Ishikawa (cell line): ENCODE results near the gene CAMK4.

Experiments used
- CEBPB ChIP-seq: IDR thresholded peaks from 2 replicates; pipeline ENCODE4 v1.6.1; 2012
- CREB1 ChIP-seq: IDR thresholded peaks from 2 replicates; pipeline ENCODE4 v1.6.1; 2012; ENCODE audit warnings: low read depth
- EGR1 ChIP-seq: IDR thresholded peaks from 2 replicates; pipeline ENCODE4 v1.6.1; 2012
- EP300 ChIP-seq: IDR thresholded peaks from 2 replicates; pipeline ENCODE4 v1.6.1; 2012; ENCODE audit warnings: borderline replicate concordance
- FOXM1 ChIP-seq: IDR thresholded peaks from 2 replicates; pipeline ENCODE4 v1.6.1; 2012; ENCODE audit warnings: low read depth, borderline replicate concordance
- NFIC ChIP-seq: IDR thresholded peaks from 2 replicates; pipeline ENCODE4 v1.6.1; 2012
- RAD21 ChIP-seq: IDR thresholded peaks from 2 replicates; pipeline ENCODE4 v1.6.1; 2012; ENCODE audit warnings: low read depth
- TAF1 ChIP-seq: IDR thresholded peaks from 2 replicates; pipeline ENCODE4 v1.6.1; 2012; ENCODE audit warnings: low read depth, mild to moderate bottlenecking
- TCF12 ChIP-seq: IDR thresholded peaks from 2 replicates; pipeline ENCODE4 v1.6.1; 2012; ENCODE audit warnings: low read depth
- TEAD4 ChIP-seq: IDR thresholded peaks from 2 replicates; pipeline ENCODE4 v1.6.1; 2012
- YY1 ChIP-seq: IDR thresholded peaks from 2 replicates; pipeline ENCODE4 v1.6.1; 2012; ENCODE audit warnings: low read depth
- ZBTB7A ChIP-seq: IDR thresholded peaks from 2 replicates; pipeline ENCODE4 v1.6.1; 2012; ENCODE audit warnings: low read depth
- TF ChIP-seq, protein P1 (sequence below): IDR thresholded peaks from 2 replicates; pipeline ENCODE4 v1.6.1; 2012
- TF ChIP-seq, protein P2 (sequence below): IDR thresholded peaks from 2 replicates; pipeline ENCODE4 v1.6.1; 2012
- TF ChIP-seq, protein P3 (sequence below): IDR thresholded peaks from 2 replicates; pipeline ENCODE4 v1.6.1; 2012; ENCODE audit warnings: low read depth, mild to moderate bottlenecking

Gene CAMK4

DNA sequence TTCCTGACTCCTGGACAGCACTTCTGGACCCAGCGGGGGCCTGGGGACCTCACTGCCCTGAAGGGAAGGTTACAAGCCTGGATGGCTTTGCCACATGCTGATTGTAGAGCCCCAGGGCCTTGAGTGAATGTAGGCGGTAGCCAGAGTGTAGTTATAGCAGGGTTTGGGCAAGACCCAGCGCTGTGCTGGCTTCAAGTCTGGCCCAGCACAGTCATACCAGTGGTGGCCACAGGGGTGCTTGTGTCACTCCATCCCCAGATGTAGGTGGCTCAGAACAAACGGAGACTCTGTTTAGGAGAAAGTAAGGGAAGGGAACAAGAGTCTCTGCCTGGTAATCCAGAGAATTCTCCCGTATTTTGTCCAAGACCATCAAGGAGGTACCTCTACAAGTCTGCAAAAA is 203.6 kb downstream of the CAMK4 start:
- TF ChIP-seq, protein P1, sequence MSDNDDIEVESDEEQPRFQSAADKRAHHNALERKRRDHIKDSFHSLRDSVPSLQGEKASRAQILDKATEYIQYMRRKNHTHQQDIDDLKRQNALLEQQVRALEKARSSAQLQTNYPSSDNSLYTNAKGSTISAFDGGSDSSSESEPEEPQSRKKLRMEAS = no peak
- TF ChIP-seq EP300 = no peak
- TF ChIP-seq ZBTB7A = no peak
- TF ChIP-seq, protein P2, sequence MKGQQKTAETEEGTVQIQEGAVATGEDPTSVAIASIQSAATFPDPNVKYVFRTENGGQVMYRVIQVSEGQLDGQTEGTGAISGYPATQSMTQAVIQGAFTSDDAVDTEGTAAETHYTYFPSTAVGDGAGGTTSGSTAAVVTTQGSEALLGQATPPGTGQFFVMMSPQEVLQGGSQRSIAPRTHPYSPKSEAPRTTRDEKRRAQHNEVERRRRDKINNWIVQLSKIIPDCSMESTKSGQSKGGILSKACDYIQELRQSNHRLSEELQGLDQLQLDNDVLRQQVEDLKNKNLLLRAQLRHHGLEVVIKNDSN = no peak
- TF ChIP-seq RAD21 = no peak
- no peak for TF ChIP-seq FOXM1
- no peak for TF ChIP-seq YY1
- TF ChIP-seq TAF1 = no peak
- TF ChIP-seq CEBPB = no peak
- no peak for TF ChIP-seq TEAD4
- TF ChIP-seq TCF12 = no peak
- TF ChIP-seq CREB1 = no peak
- TF ChIP-seq, protein P3, sequence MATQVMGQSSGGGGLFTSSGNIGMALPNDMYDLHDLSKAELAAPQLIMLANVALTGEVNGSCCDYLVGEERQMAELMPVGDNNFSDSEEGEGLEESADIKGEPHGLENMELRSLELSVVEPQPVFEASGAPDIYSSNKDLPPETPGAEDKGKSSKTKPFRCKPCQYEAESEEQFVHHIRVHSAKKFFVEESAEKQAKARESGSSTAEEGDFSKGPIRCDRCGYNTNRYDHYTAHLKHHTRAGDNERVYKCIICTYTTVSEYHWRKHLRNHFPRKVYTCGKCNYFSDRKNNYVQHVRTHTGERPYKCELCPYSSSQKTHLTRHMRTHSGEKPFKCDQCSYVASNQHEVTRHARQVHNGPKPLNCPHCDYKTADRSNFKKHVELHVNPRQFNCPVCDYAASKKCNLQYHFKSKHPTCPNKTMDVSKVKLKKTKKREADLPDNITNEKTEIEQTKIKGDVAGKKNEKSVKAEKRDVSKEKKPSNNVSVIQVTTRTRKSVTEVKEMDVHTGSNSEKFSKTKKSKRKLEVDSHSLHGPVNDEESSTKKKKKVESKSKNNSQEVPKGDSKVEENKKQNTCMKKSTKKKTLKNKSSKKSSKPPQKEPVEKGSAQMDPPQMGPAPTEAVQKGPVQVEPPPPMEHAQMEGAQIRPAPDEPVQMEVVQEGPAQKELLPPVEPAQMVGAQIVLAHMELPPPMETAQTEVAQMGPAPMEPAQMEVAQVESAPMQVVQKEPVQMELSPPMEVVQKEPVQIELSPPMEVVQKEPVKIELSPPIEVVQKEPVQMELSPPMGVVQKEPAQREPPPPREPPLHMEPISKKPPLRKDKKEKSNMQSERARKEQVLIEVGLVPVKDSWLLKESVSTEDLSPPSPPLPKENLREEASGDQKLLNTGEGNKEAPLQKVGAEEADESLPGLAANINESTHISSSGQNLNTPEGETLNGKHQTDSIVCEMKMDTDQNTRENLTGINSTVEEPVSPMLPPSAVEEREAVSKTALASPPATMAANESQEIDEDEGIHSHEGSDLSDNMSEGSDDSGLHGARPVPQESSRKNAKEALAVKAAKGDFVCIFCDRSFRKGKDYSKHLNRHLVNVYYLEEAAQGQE = no peak
- no peak for TF ChIP-seq NFIC
- TF ChIP-seq EGR1 = no peak

DNA sequence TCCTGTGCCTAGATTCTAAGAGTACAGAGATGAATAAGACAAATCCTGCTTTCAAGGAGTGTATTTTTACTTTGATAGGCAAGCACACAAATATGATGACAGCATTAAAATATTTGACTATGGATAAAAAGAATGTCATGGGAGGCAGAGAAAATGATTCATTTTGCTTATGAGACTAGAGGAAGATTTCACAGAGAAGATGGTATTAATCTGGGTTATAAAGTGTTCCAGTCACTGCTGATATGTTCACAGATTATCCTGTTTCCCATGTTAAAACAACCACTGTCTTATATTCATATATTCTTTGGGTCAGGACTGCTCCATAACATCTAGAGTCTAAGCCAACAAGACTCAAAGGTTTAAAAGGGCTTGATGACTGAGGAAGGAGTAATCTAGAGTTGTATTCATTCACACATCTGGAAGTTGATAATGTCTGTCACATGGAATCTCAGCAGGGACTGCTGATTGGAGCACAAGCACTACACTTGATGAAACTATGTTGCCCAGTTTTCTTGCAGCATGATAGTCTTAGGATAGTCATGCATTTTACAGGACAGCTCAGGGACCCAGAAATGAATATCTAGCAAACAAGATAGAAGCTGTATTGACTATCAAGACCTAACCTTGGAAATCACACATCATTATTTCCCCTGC is 208.8 kb downstream of the CAMK4 start:
- TF ChIP-seq YY1 (no peak), FOXM1 (no peak), TAF1 (no peak), TCF12 (no peak), TEAD4 (no peak), ZBTB7A (no peak), NFIC (no peak)
- TF ChIP-seq, protein P1 = no peak
- TF ChIP-seq, protein P3 = no peak
- TF ChIP-seq, protein P2 = no peak

DNA sequence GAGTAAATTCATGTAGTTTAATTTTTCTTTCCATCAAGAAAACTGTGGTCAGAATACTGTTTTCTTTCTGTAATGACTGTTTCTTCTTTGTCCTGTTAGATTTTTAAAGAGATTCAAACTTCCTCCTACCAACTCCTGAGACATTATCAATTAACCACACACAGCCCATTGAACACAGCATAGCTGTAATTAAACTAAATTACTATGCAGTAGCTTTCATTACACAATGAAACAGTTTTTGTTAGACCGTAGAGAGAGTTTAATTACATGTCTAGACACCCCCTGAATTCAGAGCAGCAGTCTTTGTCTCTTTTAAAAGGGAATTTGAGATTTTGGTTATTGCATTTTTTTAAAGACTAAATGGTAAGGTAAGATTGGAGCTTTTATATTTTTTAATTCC is 210.6 kb downstream of the CAMK4 start:
- TF ChIP-seq EP300 = no peak
- TF ChIP-seq, protein P2 = no peak
- TF ChIP-seq NFIC = no peak
- TF ChIP-seq FOXM1 = no peak
- TF ChIP-seq EGR1 = no peak
- TF ChIP-seq CEBPB = no peak
- no peak for TF ChIP-seq TAF1
- TF ChIP-seq, protein P1 = no peak
- no peak for TF ChIP-seq YY1
- TF ChIP-seq CREB1 = no peak
- TF ChIP-seq, protein P3 = no peak
- no peak for TF ChIP-seq RAD21
- no peak for TF ChIP-seq TEAD4
- no peak for TF ChIP-seq TCF12
- no peak for TF ChIP-seq ZBTB7A

DNA sequence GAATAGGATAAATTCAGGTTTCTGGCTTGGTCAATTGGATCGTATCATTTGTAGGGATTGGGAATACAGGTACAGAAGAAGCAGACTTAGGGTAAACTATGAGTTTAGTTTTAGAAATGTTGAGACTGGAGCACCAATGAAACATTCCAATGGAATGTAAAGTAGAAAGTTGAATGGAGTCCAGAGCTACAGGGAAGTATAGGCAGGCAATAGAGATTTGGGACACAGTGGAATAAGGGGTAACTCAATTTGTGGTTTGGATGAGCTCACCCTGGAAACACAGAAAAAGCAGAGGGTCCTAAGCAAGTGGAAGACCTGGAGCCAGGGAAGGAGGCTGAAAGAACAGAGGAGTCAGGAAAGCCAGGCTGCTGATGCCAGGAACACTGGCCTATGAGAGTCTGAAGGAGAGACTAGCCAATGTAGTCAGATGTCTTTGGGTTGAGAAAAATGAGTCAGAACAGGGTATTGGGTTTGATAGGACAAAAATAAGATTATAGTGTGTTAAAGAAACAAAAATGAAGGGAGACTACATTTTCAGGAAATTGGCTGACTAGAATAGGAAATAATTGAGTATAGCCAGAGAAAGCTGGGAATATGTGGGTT is 215.4 kb downstream of the CAMK4 start:
- TF ChIP-seq NFIC = no peak
- TF ChIP-seq, protein P1 = no peak
- TF ChIP-seq EP300 = no peak
- TF ChIP-seq RAD21 = no peak
- TF ChIP-seq TEAD4 = no peak
- no peak for TF ChIP-seq EGR1
- TF ChIP-seq, protein P2 = no peak
- TF ChIP-seq TCF12 = no peak
